Transverse colon (tissue), 4 donors: ENCODE results near the gene HK1. TPM values are rescaled to one million over a fixed set of nuclear protein-coding genes. Genes with fewer than 3 reads are reported as not detected.

ENCODE experiments used
- DNase-seq: peaks from one replicate; pipeline ENCODE4 v3.0.0-alpha.2; 2019
- H3K27ac ChIP-seq, 4 donors: fragments of 200-600 bp; sonication (generic); 2 replicates each; pipeline ENCODE4 v1.5.1; 2016 to 2018; ENCODE audit warnings: inconsistent platforms in 4 of 4
- H3K27me3 ChIP-seq: fragments of 200-600 bp; sonication (generic); 2 replicates; pipeline ENCODE4 v1.5.1; 2017; ENCODE audit warnings: inconsistent platforms
- H3K36me3 ChIP-seq, 4 donors: fragments of 200-600 bp; sonication (generic); 2 replicates each; pipeline ENCODE4 v1.5.1; 2017 to 2019; ENCODE audit warnings: inconsistent platforms in 4 of 4
- H3K4me1 ChIP-seq, 4 donors: fragments of 200-600 bp; sonication (generic); 2 replicates each; pipeline ENCODE4 v1.5.1; 2017 to 2020; ENCODE audit warnings: inconsistent platforms in 4 of 4
- H3K4me3 ChIP-seq, 4 donors: fragments of 200-600 bp; sonication (generic); 1 replicate in 1 of 4; 2 replicates in 3 of 4; pipeline versions ENCODE4 v1.5.1 to v1.6.1; 2017 to 2019; ENCODE audit warnings: inconsistent platforms in 4 of 4
- H3K9me3 ChIP-seq, 2 donors: fragments of 200-600 bp; sonication (generic); 2 replicates each; pipeline ENCODE4 v1.5.1; 2017 to 2019; ENCODE audit warnings: inconsistent platforms in 2 of 2
- CTCF ChIP-seq, 5 experiments: fragments of 200-600 bp in 3 of 5; fragments of 450-650 bp in 2 of 5; sonication (generic) in 3 of 5; IDR thresholded peaks; 1 replicate in 2 of 5; 2 replicates in 3 of 5; pipeline ENCODE4 v1.5.1; 2016 to 2017; ENCODE audit warnings: antibody characterized with exemption in 5 of 5, inconsistent platforms in 3 of 5, mild to moderate bottlenecking in 2 of 5, moderate library complexity in 1 of 5
- EP300 ChIP-seq: sonication (generic); formaldehyde crosslinking; IDR thresholded peaks from one replicate; pipeline ENCODE4 v1.6.1; 2017; ENCODE audit warnings: antibody characterized with exemption, low read depth
- POLR2A ChIP-seq: fragments of 450-650 bp; IDR thresholded peaks from one replicate; pipeline ENCODE4 v1.6.1; 2016; ENCODE audit warnings: antibody characterized with exemption, mild to moderate bottlenecking, moderate library complexity
- POLR2AphosphoS5 ChIP-seq, 3 donors: sonication (generic); formaldehyde crosslinking; IDR thresholded peaks; one replicate each; pipeline ENCODE4 v1.6.1; 2016; ENCODE audit warnings: antibody characterized with exemption in 3 of 3
- WGBS, 2 donors: methylation state at CpG; one replicate each; pipeline ENCODE4 v1.1.5; 2018; ENCODE audit warnings: low coverage in 1 of 2; 5-methylcytosine and 5-hydroxymethylcytosine counted together
- in situ Hi-C, 4 donors: fragments of 200-750 bp; cut with MboI; loops; one replicate each; pipeline versions ENCODE4 v1.15.0 to v1.15.1; 2017; ENCODE audit warnings: low sequenced_read_pairs in 3 of 4, low pct_ligation_motif_present in 1 of 4, low pct_unique_long_range_greater_than_20kb in 1 of 4
- intact Hi-C: fragments of 100-400 bp; cut with DNase I; formaldehyde crosslinking; loops from one replicate; pipeline ENCODE4 v1.15.1; 2023; ENCODE audit warnings: low total_unique reads
- total RNA-seq, 4 donors: library from RNA; depleted of rRNA; stranded (reverse); fragments of >200 nt; gene quantifications; one replicate each; pipeline ENCODE4 v1.1.0, GENCODE V29; 2016

HK1 gene
- total RNA-seq, 4 donors from 2014 or later = 27.3 to 69.9 (median 54.0) TPM

- intact Hi-C loops = no loop called here
- WGBS, 2 donors = 94 to 95% methylated on average over 2 to 3 of the region's 3 CpGs
- TF ChIP-seq CTCF (IDR thresholded peaks at IDR 0.05) (no peak), EP300 (no peak), POLR2AphosphoS5 (IDR thresholded peaks at IDR 0.05) (no peak), POLR2A (no peak)
- Histone ChIP-seq H3K27ac (no peak overlapping the region), H3K4me1 (peaks cover 0 to 11% (median 4%) of the 10 kb centered on the region in 4 donors), H3K27me3 (no peaks in the 10 kb centered on the region), H3K4me3 (no peak overlapping the region), H3K36me3 (peaks cover 0 to 30% (median 7%) of the 10 kb centered on the region in 4 donors), H3K9me3 (no peaks in the 10 kb centered on the region)
- in situ Hi-C loops = loop anchor here in 3 of 4 donors (5.0 to 25.0 kb wide), 2 partner anchors 150 to 400 kb away; partner anchors contain the start of gene KIFBP (in 3 of the 3)
- DNase-seq = no peak
Observed at GRCh38 chr10:69387500-69387899, 109.2 kb downstream of the HK1 start.

- TF ChIP-seq EP300 = no peak
- TF ChIP-seq POLR2AphosphoS5 (IDR thresholded peaks at IDR 0.05) = no peak
- no peak for TF ChIP-seq POLR2A
- no peak for TF ChIP-seq CTCF (IDR thresholded peaks at IDR 0.05)
- intact Hi-C loops (no loop called here), in situ Hi-C loops (loop anchor here in 3 of 4 donors (5.0 to 25.0 kb wide), 2 partner anchors 151 to 401 kb away; partner anchors contain the start of gene KIFBP (in 3 of the 3))
- DNase-seq = no peak
- H3K27me3 ChIP-seq = no peaks in the 10 kb centered on the region
- H3K9me3 ChIP-seq = no peaks in the 10 kb centered on the region
- WGBS, 2 donors = 85 to 93% methylated on average over 2 of the region's 2 CpGs
- H3K36me3 ChIP-seq = peaks cover 0 to 26% (median 7%) of the 10 kb centered on the region in 4 donors
- H3K4me1 ChIP-seq = peaks cover 0 to 11% (median 4%) of the 10 kb centered on the region in 4 donors
- no peak overlapping the region for H3K4me3 ChIP-seq
- H3K27ac ChIP-seq = no peak overlapping the region
Observed at GRCh38 chr10:69388488-69388887, 110.2 kb downstream of the HK1 start.

DNA sequence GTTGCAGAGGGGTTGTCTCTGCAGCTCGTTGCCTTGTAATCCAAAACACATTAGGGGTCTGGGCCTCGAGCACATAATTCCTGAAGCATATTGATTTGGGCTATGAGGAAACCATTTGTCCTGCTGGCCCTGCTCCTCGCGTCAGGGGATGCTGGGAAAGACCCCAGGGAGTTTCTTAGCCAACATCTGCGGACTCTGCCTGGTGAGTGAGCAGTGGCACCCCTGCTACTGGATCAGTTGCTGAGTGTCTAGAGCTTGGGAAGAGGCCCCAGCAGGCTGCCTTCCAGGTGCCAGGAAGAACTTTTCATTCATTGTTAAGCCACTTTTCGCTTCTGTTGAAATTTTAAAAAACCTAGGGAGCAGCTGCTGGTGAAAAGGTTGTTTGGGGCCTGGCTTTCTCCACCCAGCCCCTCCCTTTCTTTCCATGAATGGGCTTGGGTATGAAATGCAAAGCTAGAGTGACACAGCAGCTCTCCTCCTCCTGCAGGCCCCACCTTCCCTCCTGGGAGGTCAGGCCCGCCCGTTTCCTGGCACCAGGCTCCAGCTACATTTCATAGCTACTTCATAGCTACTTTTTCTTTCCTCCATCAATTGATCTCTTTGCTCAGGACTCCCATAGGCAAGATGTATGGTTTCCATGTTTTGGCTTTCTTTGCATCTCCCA is 111.7 kb downstream of the HK1 start:
- no peak for DNase-seq
- Histone ChIP-seq H3K4me1 (peaks cover 0 to 11% (median 4%) of the 10 kb centered on the region in 4 donors), H3K4me3 (no peak overlapping the region), H3K9me3 (no peaks in the 10 kb centered on the region), H3K27me3 (no peaks in the 10 kb centered on the region), H3K27ac (peak overlapping the region in 1 of 4 donors; percentile 19), H3K36me3 (peaks cover 0 to 20% (median 10%) of the 10 kb centered on the region in 4 donors)
- WGBS, 2 donors = 71 to 76% methylated on average over 3 to 8 of the region's 8 CpGs
- intact Hi-C loops = no loop called here
- in situ Hi-C loops = loop anchor here (5.0 to 25.0 kb wide), 3 partner anchors 153 to 403 kb away; partner anchors contain the start of gene KIFBP (in 3 of the 4)
- no peak for TF ChIP-seq POLR2A
- no peak for TF ChIP-seq CTCF (IDR thresholded peaks at IDR 0.05)
- no peak for TF ChIP-seq POLR2AphosphoS5 (IDR thresholded peaks at IDR 0.05)
- TF ChIP-seq EP300 = no peak

DNA sequence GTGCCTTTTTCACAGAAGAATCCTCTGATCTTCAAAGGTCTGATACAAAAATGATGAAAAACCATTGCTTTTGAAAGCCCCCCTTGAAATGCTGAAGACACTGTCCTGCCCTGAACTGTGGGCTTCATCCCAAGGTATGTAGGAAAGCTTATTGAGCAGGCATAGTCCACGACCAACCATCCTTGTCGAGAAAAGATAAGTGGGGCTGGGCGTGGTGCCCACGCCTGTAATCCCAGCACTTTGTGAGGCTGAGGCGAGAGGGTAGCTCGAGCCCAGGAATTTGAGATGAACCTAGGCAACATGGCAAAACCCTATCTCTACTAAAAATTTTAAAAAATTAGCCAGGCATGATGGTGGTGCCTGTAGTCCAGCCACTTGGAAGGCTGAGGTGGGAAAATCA is 112.9 kb downstream of the HK1 start:
- intact Hi-C loops = no loop called here
- Histone ChIP-seq H3K4me3 (no peak overlapping the region), H3K27ac (no peak overlapping the region), H3K9me3 (no peaks in the 10 kb centered on the region), H3K4me1 (peaks cover 0 to 6% (median under 1%) of the 10 kb centered on the region in 4 donors), H3K36me3 (peaks cover 0 to 20% (median 8%) of the 10 kb centered on the region in 4 donors), H3K27me3 (no peaks in the 10 kb centered on the region)
- TF ChIP-seq POLR2A (no peak), EP300 (no peak), POLR2AphosphoS5 (IDR thresholded peaks at IDR 0.05) (no peak), CTCF (IDR thresholded peaks at IDR 0.05) (no peak)
- DNase-seq = no peak
- in situ Hi-C loops = loop anchor here (5.0 to 25.0 kb wide), 3 partner anchors 154 to 404 kb away; partner anchors contain the start of gene KIFBP (in 3 of the 4)
- WGBS, 2 donors = 71 to 74% methylated on average over 4 to 6 of the region's 6 CpGs
